ENCODE measurements around the gene AGAP4.
"Not testable (repeated sequence)": the region's sequence is repeated elsewhere in the genome, so short reads cannot be mapped to it uniquely, and the experiment has no call there.

DNA sequence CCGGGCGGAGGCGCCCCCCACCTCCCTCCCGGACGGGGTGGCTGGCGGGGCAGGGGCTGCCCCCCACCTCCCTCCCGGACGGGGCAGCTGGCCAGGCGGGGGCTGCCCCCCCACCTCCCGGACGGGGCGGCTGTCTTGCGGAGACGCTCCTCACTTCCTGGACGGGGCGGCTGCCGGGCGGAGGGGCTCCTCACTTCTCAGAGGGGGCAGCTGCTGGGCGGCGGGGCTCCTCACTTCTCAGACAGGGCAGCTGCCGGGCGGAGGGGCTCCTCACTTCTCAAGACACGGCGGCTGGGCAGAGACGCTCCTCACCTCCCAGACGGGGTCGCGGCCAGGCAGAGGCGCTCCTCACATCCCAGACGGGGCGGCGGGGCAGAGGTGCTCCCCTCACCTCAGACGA, 18.1 kb upstream of the AGAP4 start:
- TF ChIP-seq, protein P1, sequence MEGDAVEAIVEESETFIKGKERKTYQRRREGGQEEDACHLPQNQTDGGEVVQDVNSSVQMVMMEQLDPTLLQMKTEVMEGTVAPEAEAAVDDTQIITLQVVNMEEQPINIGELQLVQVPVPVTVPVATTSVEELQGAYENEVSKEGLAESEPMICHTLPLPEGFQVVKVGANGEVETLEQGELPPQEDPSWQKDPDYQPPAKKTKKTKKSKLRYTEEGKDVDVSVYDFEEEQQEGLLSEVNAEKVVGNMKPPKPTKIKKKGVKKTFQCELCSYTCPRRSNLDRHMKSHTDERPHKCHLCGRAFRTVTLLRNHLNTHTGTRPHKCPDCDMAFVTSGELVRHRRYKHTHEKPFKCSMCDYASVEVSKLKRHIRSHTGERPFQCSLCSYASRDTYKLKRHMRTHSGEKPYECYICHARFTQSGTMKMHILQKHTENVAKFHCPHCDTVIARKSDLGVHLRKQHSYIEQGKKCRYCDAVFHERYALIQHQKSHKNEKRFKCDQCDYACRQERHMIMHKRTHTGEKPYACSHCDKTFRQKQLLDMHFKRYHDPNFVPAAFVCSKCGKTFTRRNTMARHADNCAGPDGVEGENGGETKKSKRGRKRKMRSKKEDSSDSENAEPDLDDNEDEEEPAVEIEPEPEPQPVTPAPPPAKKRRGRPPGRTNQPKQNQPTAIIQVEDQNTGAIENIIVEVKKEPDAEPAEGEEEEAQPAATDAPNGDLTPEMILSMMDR (IDR thresholded peaks at IDR 0.05), result not testable (repeated sequence)
- TF ChIP-seq POLR2AphosphoS5 (IDR thresholded peaks at IDR 0.05), result not testable (repeated sequence)
